ENCODE results near the gene A4GNT.

A4GNT gene

GRCh38 chr3:138079901-138080300 is 52.3 kb downstream of the A4GNT start:
- Mint-ChIP-seq H3K4me3 (no peak overlapping the region), H3K9me3 (no peaks in the 10 kb centered on the region), H3K4me1 (no peaks in the 10 kb centered on the region), H3K27me3 (peaks cover 4% of the 10 kb centered on the region), H3K27ac (no peak overlapping the region), H3K36me3 (no peaks in the 10 kb centered on the region)
- no peak for ATAC-seq (ENCODE audit: low read depth)
- no peak for DNase-seq (ENCODE audit: low spot score in 2 of 2)

GRCh38 chr3:138078901-138079344 is 53.3 kb downstream of the A4GNT start:
- Mint-ChIP-seq H3K4me1 (no peaks in the 10 kb centered on the region), H3K27ac (no peak overlapping the region), H3K27me3 (peaks cover 5% of the 10 kb centered on the region), H3K36me3 (no peaks in the 10 kb centered on the region), H3K9me3 (peaks cover 2% of the 10 kb centered on the region), H3K4me3 (no peak overlapping the region)
- ATAC-seq (ENCODE audit: low read depth) (no peak), DNase-seq (ENCODE audit: low spot score in 2 of 2) (no peak)

- Mint-ChIP-seq H3K9me3 (peaks cover 9% of the 10 kb centered on the region), H3K27ac (no peak overlapping the region), H3K4me3 (no peak overlapping the region), H3K4me1 (no peaks in the 10 kb centered on the region), H3K36me3 (no peaks in the 10 kb centered on the region), H3K27me3 (peaks cover 4% of the 10 kb centered on the region)
- ATAC-seq (ENCODE audit: low read depth) (no peak), DNase-seq (ENCODE audit: low spot score in 2 of 2) (no peak)
These were observed 54.1 kb downstream of the A4GNT start for GRCh38 chr3:138078096-138078495.
